HepG2 (cell line): ENCODE measurements around the gene DLX4. TPM values are rescaled to one million over a fixed set of nuclear protein-coding genes. Genes with fewer than 3 reads are reported as not detected.

Source experiments
- ATAC-seq: fragments of 200-7000 bp; cut with Tn5 transposase; 3 replicates; pipeline ENCODE4 v1.9.1; 2020; ENCODE audit warnings: mild to moderate bottlenecking, moderate library complexity
- BruUV-seq: library from RNA; stranded (reverse); fragments of 400-500 nt; replicated peaks from 2 replicates; lab custom pipeline; 2021; lab: Mats Ljungman, UMichigan
- CTCF ChIA-PET: fragments of 300-600 bp; formaldehyde crosslinking; extraction: SDS; loops from one replicate; lab custom pipeline; 2021; ENCODE audit warnings: low total read pairs, inconsistent platforms, low intra/inter-chr PET ratio; lab: Yijun Ruan, JAX
- POLR2A ChIA-PET: fragments of 350-600 bp; sonication (Branson Sonifier 250); formaldehyde crosslinking; loops from one replicate; lab custom pipeline; 2020; ENCODE audit warnings: antibody characterized with exemption, inconsistent platforms; lab: Yijun Ruan, JAX
- DNase-seq: peaks from one replicate; pipeline ENCODE4 v3.0.0-alpha.2; 2015; ENCODE audit warnings: low spot score
- FAIRE-seq: peaks from 3 replicates; lab custom pipeline; 2011; peaks lifted over from hg19 to GRCh38; lab: Jason Lieb, UNC
- H2AFZ ChIP-seq: one replicate; pipeline ENCODE4 v1.6.1; 2011; ENCODE audit warnings: low read length, inconsistent platforms
- H3K27ac ChIP-seq: fragments of 300-600 bp; 3 replicates; pipeline ENCODE4 v1.8.0; 2011; ENCODE audit warnings: mixed run types, mild to moderate bottlenecking, mixed read lengths, low read length, inconsistent platforms; ENCODE audit not compliant: insufficient read depth; ENCODE audit errors: extremely low read length
- H3K27me3 ChIP-seq, 2 experiments: fragments of 200-600 bp in 1 of 2; 2 replicates in 1 of 2; 3 replicates in 1 of 2; pipeline versions ENCODE4 v1.6.0 to v1.8.0; 2011; ENCODE audit warnings: low read length in 2 of 2, mild to moderate bottlenecking in 2 of 2, moderate library complexity in 2 of 2, inconsistent platforms in 1 of 2; ENCODE audit not compliant: insufficient read depth in 2 of 2, control insufficient read depth in 1 of 2
- H3K36me3 ChIP-seq, 2 experiments: fragments of 200-600 bp in 1 of 2; replicated peaks in 1 of 2; 2 replicates in 1 of 2; 3 replicates in 1 of 2; pipeline versions ENCODE4 v1.5.1 to v1.8.0; 2011; ENCODE audit warnings: low read length in 2 of 2, inconsistent platforms in 1 of 2; ENCODE audit not compliant: insufficient read depth in 2 of 2, control insufficient read depth in 1 of 2
- H3K4me1 ChIP-seq: 2 replicates; pipeline ENCODE4 v1.5.1; 2012; ENCODE audit warnings: low read length, inconsistent platforms; ENCODE audit not compliant: insufficient read depth
- H3K4me2 ChIP-seq: 2 replicates; pipeline ENCODE4 v1.6.0; 2011; ENCODE audit warnings: low read depth, low read length, inconsistent platforms
- H3K4me3 ChIP-seq, 3 experiments: fragments of 200-600 bp in 1 of 3; sonication (generic), shearing (Covaris generic) in 1 of 3; replicated peaks in 1 of 3; 2 replicates each; pipeline ENCODE4 v1.5.1; 2011 to 2016; ENCODE audit warnings: low read length in 3 of 3, inconsistent platforms in 2 of 3, low read depth in 2 of 3, mild to moderate bottlenecking in 2 of 3, control low read depth in 1 of 3, mixed read lengths in 1 of 3; ENCODE audit not compliant: insufficient read depth in 1 of 3
- H3K79me2 ChIP-seq: one replicate; pipeline ENCODE4 v1.6.1; 2011; ENCODE audit warnings: low read length, inconsistent platforms; ENCODE audit not compliant: insufficient read depth
- H3K9ac ChIP-seq: 2 replicates; pipeline ENCODE4 v1.6.0; 2011; ENCODE audit warnings: mild to moderate bottlenecking, low read depth, low read length, inconsistent platforms; ENCODE audit not compliant: insufficient read depth
- H3K9me3 ChIP-seq: 2 replicates; pipeline ENCODE4 v1.5.1; 2012; ENCODE audit warnings: mild to moderate bottlenecking, low read length
- H4K20me1 ChIP-seq: 2 replicates; pipeline ENCODE4 v1.6.0; 2011; ENCODE audit warnings: inconsistent platforms, mild to moderate bottlenecking, low read length, moderate library complexity; ENCODE audit not compliant: insufficient read depth
- BRCA1 ChIP-seq: sonication (generic); formaldehyde crosslinking; IDR thresholded peaks from 2 replicates; pipeline ENCODE4 v1.4.0; 2020; ENCODE audit warnings: missing genetic modification reagents
- JDP2 ChIP-seq: sonication (generic); formaldehyde crosslinking; IDR thresholded peaks from 2 replicates; pipeline ENCODE4 v1.8.1; 2022; ENCODE audit warnings: missing genetic modification reagents, borderline replicate concordance
- KDM4B ChIP-seq: sonication (generic); formaldehyde crosslinking; IDR thresholded peaks from 2 replicates; pipeline ENCODE4 v1.4.0; 2020; ENCODE audit warnings: missing genetic modification reagents
- SALL1 ChIP-seq: sonication (generic); formaldehyde crosslinking; IDR thresholded peaks from 2 replicates; pipeline ENCODE4 v1.8.0; 2022; ENCODE audit warnings: mild to moderate bottlenecking, missing genetic modification reagents
- WGBS: methylation state at CpG from one replicate; pipeline ENCODE4 v1.1.6; 2017; ENCODE audit warnings: low lambda C conversion rate; 5-methylcytosine and 5-hydroxymethylcytosine counted together
- in situ Hi-C: cut with HindIII; loops from 2 replicates; pipeline ENCODE4 v1.10.0; 2017; ENCODE audit warnings: low pct_unique_long_range_greater_than_20kb; ENCODE audit not compliant: extremely low pct_ligation_motif_present
- intact Hi-C: fragments of 100-400 bp; cut with micrococcal nuclease; formaldehyde crosslinking; loops from one replicate; pipeline ENCODE4 v1.10.0; 2022; ENCODE audit not compliant: unreplicated experiment
- polyA plus RNA-seq, 8 experiments: library from polyadenylated mRNA; depleted of rRNA in 3 of 8; stranded (reverse) in 7 of 8; unstranded in 1 of 8; fragments of >200 nt; fragmentation: Illumina TruSeq in 4 of 8; extraction: Trizol in 4 of 8; gene quantifications; 2 replicates each; pipeline versions ENCODE4 v1.2.1 to v1.2.3, GENCODE V29; 2011 to 2016; ENCODE audit warnings: low read depth in 4 of 8, missing spikeins in 1 of 8, mixed read lengths in 1 of 8; ENCODE audit not compliant: insufficient read depth in 1 of 8
- total RNA-seq, 5 experiments: library from RNA; depleted of rRNA; stranded (reverse); fragments of >200 nt; fragmentation: Illumina TruSeq; extraction: Trizol; gene quantifications; 2 replicates each; pipeline ENCODE4 v1.2.3, GENCODE V29; 2016; ENCODE audit warnings: low read depth in 1 of 5
- TF ChIP-seq, protein P1 (sequence below): sonication (generic); formaldehyde crosslinking; IDR thresholded peaks from 2 replicates; pipeline ENCODE4 v1.4.0; 2020; ENCODE audit warnings: mild to moderate bottlenecking, missing genetic modification reagents
- TF ChIP-seq, protein P2 (sequence below): sonication (generic); formaldehyde crosslinking; IDR thresholded peaks from 2 replicates; pipeline ENCODE4 v1.4.0; 2020; ENCODE audit warnings: missing genetic modification reagents, borderline replicate concordance
- TF ChIP-seq, protein P3 (sequence below): sonication (generic); formaldehyde crosslinking; conservative IDR thresholded peaks from 2 replicates; pipeline ENCODE4 v1.8.0; 2022; ENCODE audit warnings: missing genetic modification reagents
- TF ChIP-seq, protein P4 (sequence below): sonication (generic); formaldehyde crosslinking; IDR thresholded peaks from 2 replicates; pipeline ENCODE4 v1.5.0; 2020; ENCODE audit warnings: mild to moderate bottlenecking, missing genetic modification reagents, borderline replicate concordance
- TF ChIP-seq, protein P5 (sequence below): sonication (generic); formaldehyde crosslinking; IDR thresholded peaks from 2 replicates; pipeline ENCODE4 v1.4.0; 2020; ENCODE audit warnings: mild to moderate bottlenecking, missing genetic modification reagents

Gene DLX4
- total and polyA plus RNA-seq, 2 of the 13 experiments (the other 11 are each of a cell fraction or from before 2014, with no cell fraction given): 0.55 to 2.3 TPM

DNA sequence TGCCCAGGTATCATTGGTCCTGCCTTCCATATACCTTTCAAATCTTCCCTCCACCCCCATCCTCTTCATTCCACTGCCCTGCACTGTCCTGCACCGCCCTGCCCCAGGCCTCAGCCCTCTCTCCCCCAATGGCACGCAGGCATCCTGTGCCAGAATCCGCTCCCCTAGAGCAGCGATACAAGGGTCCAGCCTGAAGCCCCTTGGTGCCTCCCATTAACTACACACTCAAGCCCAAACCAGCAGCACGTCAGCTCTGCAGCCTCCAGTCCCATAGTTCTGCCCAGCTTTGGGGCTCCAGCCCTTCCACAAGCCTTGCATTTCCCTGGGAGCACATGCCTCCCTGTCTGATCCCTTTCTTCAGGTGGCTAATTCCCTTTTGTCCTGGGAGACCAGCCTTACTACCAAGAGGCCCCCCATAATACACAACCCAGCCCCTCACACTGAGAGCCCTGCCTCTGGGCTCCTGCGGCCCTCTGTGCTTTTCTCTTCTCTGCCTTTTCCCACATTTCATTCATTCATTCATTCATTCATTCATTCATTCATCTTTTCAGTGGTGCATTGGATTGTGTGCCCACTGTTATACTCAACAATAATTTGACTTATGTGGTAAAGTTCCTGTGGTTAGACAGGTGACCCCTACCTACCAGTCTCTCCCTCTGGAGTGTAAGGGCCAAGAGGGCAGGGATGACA lies 52.8 kb downstream of the DLX4 start:
- intact Hi-C loops (no loop called here), in situ Hi-C loops (no loop called here)
- H3K9ac ChIP-seq: no peak overlapping the region
- no peaks in the 10 kb centered on the region for H4K20me1 ChIP-seq
- no peak overlapping the region for H3K4me3 ChIP-seq
- WGBS: 75% methylated on average over 6 of the region's 6 CpGs
- ChIA-PET POLR2A (no interaction called here), CTCF (no interaction called here)
- no peak overlapping the region for H2AFZ ChIP-seq
- ATAC-seq (no peak), FAIRE-seq (no peak), DNase-seq (no peak)
- no peaks in the 10 kb centered on the region for H3K36me3 ChIP-seq
- no peak overlapping the region for H3K27ac ChIP-seq
- BruUV-seq: no TSS peak
- H3K9me3 ChIP-seq: no peaks in the 10 kb centered on the region
- no peaks in the 10 kb centered on the region for H3K79me2 ChIP-seq
- H3K27me3 ChIP-seq: no peaks in the 10 kb centered on the region
- peak overlapping the region; percentile 46 for H3K4me2 ChIP-seq
- H3K4me1 ChIP-seq: peaks cover 12% of the 10 kb centered on the region
- TF ChIP-seq KDM4B (CRISPR knock-in tag): no peak
- no peak for TF ChIP-seq SALL1 (CRISPR knock-in tag)
- no peak for TF ChIP-seq JDP2 (CRISPR knock-in tag)
- TF ChIP-seq, protein P1, sequence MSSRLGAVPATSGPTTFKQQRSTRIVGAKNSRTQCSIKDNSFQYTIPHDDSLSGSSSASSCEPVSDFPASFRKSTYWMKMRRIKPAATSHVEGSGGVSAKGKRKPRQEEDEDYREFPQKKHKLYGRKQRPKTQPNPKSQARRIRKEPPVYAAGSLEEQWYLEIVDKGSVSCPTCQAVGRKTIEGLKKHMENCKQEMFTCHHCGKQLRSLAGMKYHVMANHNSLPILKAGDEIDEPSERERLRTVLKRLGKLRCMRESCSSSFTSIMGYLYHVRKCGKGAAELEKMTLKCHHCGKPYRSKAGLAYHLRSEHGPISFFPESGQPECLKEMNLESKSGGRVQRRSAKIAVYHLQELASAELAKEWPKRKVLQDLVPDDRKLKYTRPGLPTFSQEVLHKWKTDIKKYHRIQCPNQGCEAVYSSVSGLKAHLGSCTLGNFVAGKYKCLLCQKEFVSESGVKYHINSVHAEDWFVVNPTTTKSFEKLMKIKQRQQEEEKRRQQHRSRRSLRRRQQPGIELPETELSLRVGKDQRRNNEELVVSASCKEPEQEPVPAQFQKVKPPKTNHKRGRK (CRISPR knock-in tag): no peak
- TF ChIP-seq, protein P2, sequence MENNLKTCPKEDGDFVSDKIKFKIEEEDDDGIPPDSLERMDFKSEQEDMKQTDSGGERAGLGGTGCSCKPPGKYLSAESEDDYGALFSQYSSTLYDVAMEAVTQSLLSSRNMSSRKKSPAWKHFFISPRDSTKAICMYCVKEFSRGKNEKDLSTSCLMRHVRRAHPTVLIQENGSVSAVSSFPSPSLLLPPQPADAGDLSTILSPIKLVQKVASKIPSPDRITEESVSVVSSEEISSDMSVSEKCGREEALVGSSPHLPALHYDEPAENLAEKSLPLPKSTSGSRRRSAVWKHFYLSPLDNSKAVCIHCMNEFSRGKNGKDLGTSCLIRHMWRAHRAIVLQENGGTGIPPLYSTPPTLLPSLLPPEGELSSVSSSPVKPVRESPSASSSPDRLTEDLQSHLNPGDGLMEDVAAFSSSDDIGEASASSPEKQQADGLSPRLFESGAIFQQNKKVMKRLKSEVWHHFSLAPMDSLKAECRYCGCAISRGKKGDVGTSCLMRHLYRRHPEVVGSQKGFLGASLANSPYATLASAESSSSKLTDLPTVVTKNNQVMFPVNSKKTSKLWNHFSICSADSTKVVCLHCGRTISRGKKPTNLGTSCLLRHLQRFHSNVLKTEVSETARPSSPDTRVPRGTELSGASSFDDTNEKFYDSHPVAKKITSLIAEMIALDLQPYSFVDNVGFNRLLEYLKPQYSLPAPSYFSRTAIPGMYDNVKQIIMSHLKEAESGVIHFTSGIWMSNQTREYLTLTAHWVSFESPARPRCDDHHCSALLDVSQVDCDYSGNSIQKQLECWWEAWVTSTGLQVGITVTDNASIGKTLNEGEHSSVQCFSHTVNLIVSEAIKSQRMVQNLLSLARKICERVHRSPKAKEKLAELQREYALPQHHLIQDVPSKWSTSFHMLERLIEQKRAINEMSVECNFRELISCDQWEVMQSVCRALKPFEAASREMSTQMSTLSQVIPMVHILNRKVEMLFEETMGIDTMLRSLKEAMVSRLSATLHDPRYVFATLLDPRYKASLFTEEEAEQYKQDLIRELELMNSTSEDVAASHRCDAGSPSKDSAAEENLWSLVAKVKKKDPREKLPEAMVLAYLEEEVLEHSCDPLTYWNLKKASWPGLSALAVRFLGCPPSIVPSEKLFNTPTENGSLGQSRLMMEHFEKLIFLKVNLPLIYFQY: no peak
- TF ChIP-seq, protein P3, sequence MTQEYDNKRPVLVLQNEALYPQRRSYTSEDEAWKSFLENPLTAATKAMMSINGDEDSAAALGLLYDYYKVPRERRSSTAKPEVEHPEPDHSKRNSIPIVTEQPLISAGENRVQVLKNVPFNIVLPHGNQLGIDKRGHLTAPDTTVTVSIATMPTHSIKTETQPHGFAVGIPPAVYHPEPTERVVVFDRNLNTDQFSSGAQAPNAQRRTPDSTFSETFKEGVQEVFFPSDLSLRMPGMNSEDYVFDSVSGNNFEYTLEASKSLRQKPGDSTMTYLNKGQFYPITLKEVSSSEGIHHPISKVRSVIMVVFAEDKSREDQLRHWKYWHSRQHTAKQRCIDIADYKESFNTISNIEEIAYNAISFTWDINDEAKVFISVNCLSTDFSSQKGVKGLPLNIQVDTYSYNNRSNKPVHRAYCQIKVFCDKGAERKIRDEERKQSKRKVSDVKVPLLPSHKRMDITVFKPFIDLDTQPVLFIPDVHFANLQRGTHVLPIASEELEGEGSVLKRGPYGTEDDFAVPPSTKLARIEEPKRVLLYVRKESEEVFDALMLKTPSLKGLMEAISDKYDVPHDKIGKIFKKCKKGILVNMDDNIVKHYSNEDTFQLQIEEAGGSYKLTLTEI: no peak
- TF ChIP-seq, protein P4, sequence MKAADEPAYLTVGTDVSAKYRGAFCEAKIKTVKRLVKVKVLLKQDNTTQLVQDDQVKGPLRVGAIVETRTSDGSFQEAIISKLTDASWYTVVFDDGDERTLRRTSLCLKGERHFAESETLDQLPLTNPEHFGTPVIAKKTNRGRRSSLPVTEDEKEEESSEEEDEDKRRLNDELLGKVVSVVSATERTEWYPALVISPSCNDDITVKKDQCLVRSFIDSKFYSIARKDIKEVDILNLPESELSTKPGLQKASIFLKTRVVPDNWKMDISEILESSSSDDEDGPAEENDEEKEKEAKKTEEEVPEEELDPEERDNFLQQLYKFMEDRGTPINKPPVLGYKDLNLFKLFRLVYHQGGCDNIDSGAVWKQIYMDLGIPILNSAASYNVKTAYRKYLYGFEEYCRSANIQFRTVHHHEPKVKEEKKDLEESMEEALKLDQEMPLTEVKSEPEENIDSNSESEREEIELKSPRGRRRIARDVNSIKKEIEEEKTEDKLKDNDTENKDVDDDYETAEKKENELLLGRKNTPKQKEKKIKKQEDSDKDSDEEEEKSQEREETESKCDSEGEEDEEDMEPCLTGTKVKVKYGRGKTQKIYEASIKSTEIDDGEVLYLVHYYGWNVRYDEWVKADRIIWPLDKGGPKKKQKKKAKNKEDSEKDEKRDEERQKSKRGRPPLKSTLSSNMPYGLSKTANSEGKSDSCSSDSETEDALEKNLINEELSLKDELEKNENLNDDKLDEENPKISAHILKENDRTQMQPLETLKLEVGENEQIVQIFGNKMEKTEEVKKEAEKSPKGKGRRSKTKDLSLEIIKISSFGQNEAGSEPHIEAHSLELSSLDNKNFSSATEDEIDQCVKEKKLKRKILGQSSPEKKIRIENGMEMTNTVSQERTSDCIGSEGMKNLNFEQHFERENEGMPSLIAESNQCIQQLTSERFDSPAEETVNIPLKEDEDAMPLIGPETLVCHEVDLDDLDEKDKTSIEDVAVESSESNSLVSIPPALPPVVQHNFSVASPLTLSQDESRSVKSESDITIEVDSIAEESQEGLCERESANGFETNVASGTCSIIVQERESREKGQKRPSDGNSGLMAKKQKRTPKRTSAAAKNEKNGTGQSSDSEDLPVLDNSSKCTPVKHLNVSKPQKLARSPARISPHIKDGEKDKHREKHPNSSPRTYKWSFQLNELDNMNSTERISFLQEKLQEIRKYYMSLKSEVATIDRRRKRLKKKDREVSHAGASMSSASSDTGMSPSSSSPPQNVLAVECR (CRISPR knock-in tag): no peak
- TF ChIP-seq, protein P5, sequence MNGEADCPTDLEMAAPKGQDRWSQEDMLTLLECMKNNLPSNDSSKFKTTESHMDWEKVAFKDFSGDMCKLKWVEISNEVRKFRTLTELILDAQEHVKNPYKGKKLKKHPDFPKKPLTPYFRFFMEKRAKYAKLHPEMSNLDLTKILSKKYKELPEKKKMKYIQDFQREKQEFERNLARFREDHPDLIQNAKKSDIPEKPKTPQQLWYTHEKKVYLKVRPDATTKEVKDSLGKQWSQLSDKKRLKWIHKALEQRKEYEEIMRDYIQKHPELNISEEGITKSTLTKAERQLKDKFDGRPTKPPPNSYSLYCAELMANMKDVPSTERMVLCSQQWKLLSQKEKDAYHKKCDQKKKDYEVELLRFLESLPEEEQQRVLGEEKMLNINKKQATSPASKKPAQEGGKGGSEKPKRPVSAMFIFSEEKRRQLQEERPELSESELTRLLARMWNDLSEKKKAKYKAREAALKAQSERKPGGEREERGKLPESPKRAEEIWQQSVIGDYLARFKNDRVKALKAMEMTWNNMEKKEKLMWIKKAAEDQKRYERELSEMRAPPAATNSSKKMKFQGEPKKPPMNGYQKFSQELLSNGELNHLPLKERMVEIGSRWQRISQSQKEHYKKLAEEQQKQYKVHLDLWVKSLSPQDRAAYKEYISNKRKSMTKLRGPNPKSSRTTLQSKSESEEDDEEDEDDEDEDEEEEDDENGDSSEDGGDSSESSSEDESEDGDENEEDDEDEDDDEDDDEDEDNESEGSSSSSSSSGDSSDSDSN (CRISPR knock-in tag): no peak
- TF ChIP-seq BRCA1 (CRISPR knock-in tag): no peak
